ENCODE data around the gene LIN37.
"Not testable (repeated sequence)": the region's sequence is repeated elsewhere in the genome, so short reads cannot be mapped to it uniquely, and the experiment has no call there.

Gene LIN37

DNA sequence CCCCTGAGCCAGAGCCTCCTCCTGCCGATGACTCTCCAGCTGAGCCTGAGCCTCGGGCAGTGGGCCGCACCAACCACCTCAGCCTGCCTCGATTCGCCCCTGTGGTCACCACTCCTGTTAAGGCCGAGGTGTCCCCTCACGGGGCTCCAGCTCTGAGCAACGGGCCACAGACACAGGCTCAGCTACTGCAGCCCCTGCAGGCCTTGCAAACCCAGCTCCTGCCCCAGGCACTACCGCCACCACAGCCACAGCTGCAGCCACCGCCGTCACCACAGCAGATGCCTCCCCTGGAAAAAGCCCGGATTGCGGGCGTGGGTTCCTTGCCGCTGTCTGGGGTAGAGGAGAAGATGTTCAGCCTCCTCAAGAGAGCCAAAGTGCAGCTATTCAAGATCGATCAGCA is 27.0 kb upstream of the LIN37 start:
- no peak overlapping the region for H2AFZ ChIP-seq (ENCODE audit: low read depth, low read length)
- no peak overlapping the region for H3K4me3 ChIP-seq (ENCODE audit: low read depth in 1 of 2, low read length in 2 of 2)
- H3K4me1 ChIP-seq (ENCODE audit: insufficient read depth, low read length) = peaks cover 33% of the 10 kb centered on the region
- H4K20me1 ChIP-seq (ENCODE audit: insufficient read depth, low read length) = peaks cover 66% of the 10 kb centered on the region
- no peak overlapping the region for H3K9ac ChIP-seq (ENCODE audit: low read depth, low read length)
- ATAC-seq (ENCODE audit: insufficient read depth, low read depth) = no peak
- H3K27ac ChIP-seq (ENCODE audit: low read length) = no peak overlapping the region
- peaks cover 73% of the 10 kb centered on the region for H3K36me3 ChIP-seq (ENCODE audit: insufficient read depth, low read length)
- no peak for DNase-seq
- TF ChIP-seq, protein P1, sequence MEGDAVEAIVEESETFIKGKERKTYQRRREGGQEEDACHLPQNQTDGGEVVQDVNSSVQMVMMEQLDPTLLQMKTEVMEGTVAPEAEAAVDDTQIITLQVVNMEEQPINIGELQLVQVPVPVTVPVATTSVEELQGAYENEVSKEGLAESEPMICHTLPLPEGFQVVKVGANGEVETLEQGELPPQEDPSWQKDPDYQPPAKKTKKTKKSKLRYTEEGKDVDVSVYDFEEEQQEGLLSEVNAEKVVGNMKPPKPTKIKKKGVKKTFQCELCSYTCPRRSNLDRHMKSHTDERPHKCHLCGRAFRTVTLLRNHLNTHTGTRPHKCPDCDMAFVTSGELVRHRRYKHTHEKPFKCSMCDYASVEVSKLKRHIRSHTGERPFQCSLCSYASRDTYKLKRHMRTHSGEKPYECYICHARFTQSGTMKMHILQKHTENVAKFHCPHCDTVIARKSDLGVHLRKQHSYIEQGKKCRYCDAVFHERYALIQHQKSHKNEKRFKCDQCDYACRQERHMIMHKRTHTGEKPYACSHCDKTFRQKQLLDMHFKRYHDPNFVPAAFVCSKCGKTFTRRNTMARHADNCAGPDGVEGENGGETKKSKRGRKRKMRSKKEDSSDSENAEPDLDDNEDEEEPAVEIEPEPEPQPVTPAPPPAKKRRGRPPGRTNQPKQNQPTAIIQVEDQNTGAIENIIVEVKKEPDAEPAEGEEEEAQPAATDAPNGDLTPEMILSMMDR (IDR thresholded peaks at IDR 0.05; ENCODE audit: borderline replicate concordance, extremely low read depth, low read length, poor library complexity, severe bottlenecking) = no peak
- TF ChIP-seq EZH2 (IDR thresholded peaks at IDR 0.05; ENCODE audit: borderline replicate concordance, low read depth, low read length, severe bottlenecking) = no peak
- no peaks in the 10 kb centered on the region for H3K9me3 ChIP-seq (ENCODE audit: insufficient read depth, low read length, severe bottlenecking)
- no peaks in the 10 kb centered on the region for H3K27me3 ChIP-seq (ENCODE audit: insufficient read depth, low read length, poor library complexity)
- H3K79me2 ChIP-seq (ENCODE audit: insufficient read depth, low read length) = peaks cover 51% of the 10 kb centered on the region
- no peak overlapping the region for H3K4me2 ChIP-seq (ENCODE audit: insufficient read depth, low read length)

DNA sequence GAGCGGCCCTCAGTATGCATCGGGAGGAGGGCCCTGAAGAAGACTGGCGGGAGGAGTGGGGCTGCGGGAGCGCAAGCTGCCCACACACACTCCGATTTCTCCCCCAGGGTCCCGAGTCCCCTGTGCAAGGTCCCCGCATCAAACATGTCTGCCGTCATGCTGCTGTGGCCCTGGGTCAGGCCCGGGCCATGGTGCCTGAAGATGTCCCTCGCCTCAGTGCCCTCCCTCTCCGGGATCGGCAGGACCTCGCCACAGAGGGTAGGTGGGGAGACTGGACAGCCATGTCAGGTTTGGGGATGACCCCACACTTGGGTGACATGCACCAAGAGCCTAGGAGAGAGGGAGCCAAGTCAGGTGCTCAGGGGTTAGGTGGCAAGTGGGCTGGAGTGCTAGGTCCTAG is 25.9 kb upstream of the LIN37 start:
- peaks cover 84% of the 10 kb centered on the region for H3K36me3 ChIP-seq (ENCODE audit: insufficient read depth, low read length)
- H3K27me3 ChIP-seq (ENCODE audit: insufficient read depth, low read length, poor library complexity) = no peaks in the 10 kb centered on the region
- DNase-seq (no peak), ATAC-seq (ENCODE audit: insufficient read depth, low read depth) (no peak)
- no peak for TF ChIP-seq EZH2 (IDR thresholded peaks at IDR 0.05; ENCODE audit: borderline replicate concordance, low read depth, low read length, severe bottlenecking)
- TF ChIP-seq, protein P1 (IDR thresholded peaks at IDR 0.05; ENCODE audit: borderline replicate concordance, extremely low read depth, low read length, poor library complexity, severe bottlenecking) = no peak
- no peak overlapping the region for H3K4me3 ChIP-seq (ENCODE audit: low read depth in 1 of 2, low read length in 2 of 2)
- H3K79me2 ChIP-seq (ENCODE audit: insufficient read depth, low read length) = peaks cover 41% of the 10 kb centered on the region
- H3K4me1 ChIP-seq (ENCODE audit: insufficient read depth, low read length) = peaks cover 26% of the 10 kb centered on the region
- peaks cover 68% of the 10 kb centered on the region for H4K20me1 ChIP-seq (ENCODE audit: insufficient read depth, low read length)
- no peak overlapping the region for H3K27ac ChIP-seq (ENCODE audit: low read length)
- no peak overlapping the region for H3K9ac ChIP-seq (ENCODE audit: low read depth, low read length)
- no peaks in the 10 kb centered on the region for H3K9me3 ChIP-seq (ENCODE audit: insufficient read depth, low read length, severe bottlenecking)
- no peak overlapping the region for H3K4me2 ChIP-seq (ENCODE audit: insufficient read depth, low read length)
- H2AFZ ChIP-seq (ENCODE audit: low read depth, low read length) = no peak overlapping the region

DNA sequence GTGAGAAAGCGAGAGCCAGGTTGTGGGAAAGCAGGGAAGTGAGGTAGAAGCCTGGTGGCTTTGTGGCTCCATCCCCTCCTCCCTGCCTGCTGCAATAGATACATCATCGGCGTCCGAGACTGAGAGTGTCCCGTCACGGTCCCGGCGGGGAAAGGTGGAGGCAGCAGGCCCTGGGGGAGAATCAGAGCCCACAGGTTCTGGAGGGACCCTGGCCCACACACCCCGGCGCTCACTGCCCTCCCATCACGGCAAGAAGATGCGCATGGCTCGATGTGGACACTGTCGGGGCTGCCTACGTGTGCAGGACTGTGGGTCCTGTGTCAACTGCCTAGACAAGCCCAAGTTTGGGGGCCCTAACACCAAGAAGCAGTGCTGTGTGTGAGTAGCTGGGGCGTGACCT is 25.5 kb upstream of the LIN37 start:
- DNase-seq (no peak), ATAC-seq (ENCODE audit: insufficient read depth, low read depth) (no peak)
- H3K79me2 ChIP-seq (ENCODE audit: insufficient read depth, low read length) = peaks cover 41% of the 10 kb centered on the region
- H3K9me3 ChIP-seq (ENCODE audit: insufficient read depth, low read length, severe bottlenecking) = no peaks in the 10 kb centered on the region
- no peak overlapping the region for H3K27ac ChIP-seq (ENCODE audit: low read length)
- no peak overlapping the region for H3K4me2 ChIP-seq (ENCODE audit: insufficient read depth, low read length)
- no peak overlapping the region for H2AFZ ChIP-seq (ENCODE audit: low read depth, low read length)
- no peaks in the 10 kb centered on the region for H3K27me3 ChIP-seq (ENCODE audit: insufficient read depth, low read length, poor library complexity)
- H3K9ac ChIP-seq (ENCODE audit: low read depth, low read length) = no peak overlapping the region
- H4K20me1 ChIP-seq (ENCODE audit: insufficient read depth, low read length) = peaks cover 72% of the 10 kb centered on the region
- TF ChIP-seq, protein P1 (IDR thresholded peaks at IDR 0.05; ENCODE audit: borderline replicate concordance, extremely low read depth, low read length, poor library complexity, severe bottlenecking) = no peak
- no peak for TF ChIP-seq EZH2 (IDR thresholded peaks at IDR 0.05; ENCODE audit: borderline replicate concordance, low read depth, low read length, severe bottlenecking)
- peaks cover 26% of the 10 kb centered on the region for H3K4me1 ChIP-seq (ENCODE audit: insufficient read depth, low read length)
- no peak overlapping the region for H3K4me3 ChIP-seq (ENCODE audit: low read depth in 1 of 2, low read length in 2 of 2)
- H3K36me3 ChIP-seq (ENCODE audit: insufficient read depth, low read length) = peaks cover 88% of the 10 kb centered on the region

DNA sequence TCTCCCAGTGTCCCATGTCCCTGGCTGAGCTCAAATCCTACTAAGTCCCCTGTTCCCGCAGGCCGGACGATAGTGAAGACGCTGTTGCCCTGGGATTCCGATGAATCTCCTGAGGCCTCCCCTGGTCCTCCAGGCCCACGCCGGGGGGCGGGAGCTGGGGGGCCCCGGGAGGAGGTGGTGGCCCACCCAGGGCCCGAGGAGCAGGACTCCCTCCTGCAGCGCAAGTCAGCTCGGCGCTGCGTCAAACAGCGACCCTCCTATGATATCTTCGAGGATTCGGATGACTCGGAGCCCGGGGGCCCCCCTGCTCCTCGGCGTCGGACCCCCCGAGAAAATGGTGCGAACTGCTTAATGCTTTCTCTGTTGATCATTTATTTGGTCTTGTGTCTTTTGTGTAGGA is 24.7 kb upstream of the LIN37 start:
- Histone ChIP-seq H3K9ac (ENCODE audit: low read depth, low read length) (no peak overlapping the region), H3K27me3 (ENCODE audit: insufficient read depth, low read length, poor library complexity) (no peaks in the 10 kb centered on the region), H3K9me3 (ENCODE audit: insufficient read depth, low read length, severe bottlenecking) (no peaks in the 10 kb centered on the region), H4K20me1 (ENCODE audit: insufficient read depth, low read length) (peaks cover 73% of the 10 kb centered on the region), H3K27ac (ENCODE audit: low read length) (no peak overlapping the region), H3K36me3 (ENCODE audit: insufficient read depth, low read length) (peaks cover 96% of the 10 kb centered on the region), H3K4me2 (ENCODE audit: insufficient read depth, low read length) (no peak overlapping the region), H3K4me3 (ENCODE audit: low read depth in 1 of 2, low read length in 2 of 2) (no peak overlapping the region), H2AFZ (ENCODE audit: low read depth, low read length) (no peak overlapping the region), H3K4me1 (ENCODE audit: insufficient read depth, low read length) (peaks cover 23% of the 10 kb centered on the region), H3K79me2 (ENCODE audit: insufficient read depth, low read length) (peaks cover 34% of the 10 kb centered on the region)
- ATAC-seq (ENCODE audit: insufficient read depth, low read depth) = no peak
- TF ChIP-seq, protein P1 (IDR thresholded peaks at IDR 0.05; ENCODE audit: borderline replicate concordance, extremely low read depth, low read length, poor library complexity, severe bottlenecking) = no peak
- TF ChIP-seq EZH2 (IDR thresholded peaks at IDR 0.05; ENCODE audit: borderline replicate concordance, low read depth, low read length, severe bottlenecking) = no peak
- DNase-seq = no peak

DNA sequence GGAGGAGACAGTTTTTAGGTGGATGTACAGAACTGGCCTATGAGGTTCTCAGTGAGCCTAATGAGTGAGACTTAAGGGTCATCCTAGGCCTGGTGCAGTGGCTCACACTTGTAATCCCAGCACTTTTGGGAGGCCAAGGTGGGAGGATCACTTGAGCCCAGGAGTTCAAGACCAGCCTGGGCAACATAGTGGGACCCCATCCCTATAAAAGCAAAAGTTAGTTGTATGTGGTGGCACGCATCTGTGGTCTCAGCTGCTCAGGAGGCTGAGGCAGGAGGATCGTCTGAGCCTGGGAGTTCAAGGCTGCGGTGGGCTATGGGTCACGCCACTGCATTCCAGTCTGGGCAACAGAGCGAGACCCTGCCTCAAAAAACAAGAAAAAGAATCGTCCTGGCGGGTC is 24.2 kb upstream of the LIN37 start:
- H3K27ac ChIP-seq (ENCODE audit: low read length); H3K9me3 ChIP-seq (ENCODE audit: insufficient read depth, low read length, severe bottlenecking); DNase-seq; H3K9ac ChIP-seq (ENCODE audit: low read depth, low read length); H3K27me3 ChIP-seq (ENCODE audit: insufficient read depth, low read length, poor library complexity); H3K4me3 ChIP-seq (ENCODE audit: low read depth in 1 of 2, low read length in 2 of 2); H2AFZ ChIP-seq (ENCODE audit: low read depth, low read length); H3K4me2 ChIP-seq (ENCODE audit: insufficient read depth, low read length); ATAC-seq (ENCODE audit: insufficient read depth, low read depth): not testable (repeated sequence)
- Histone ChIP-seq H3K4me1 (ENCODE audit: insufficient read depth, low read length) (peaks cover 19% of the 10 kb centered on the region), H4K20me1 (ENCODE audit: insufficient read depth, low read length) (peaks cover 68% of the 10 kb centered on the region), H3K79me2 (ENCODE audit: insufficient read depth, low read length) (peaks cover 29% of the 10 kb centered on the region), H3K36me3 (ENCODE audit: insufficient read depth, low read length) (peaks cover 98% of the 10 kb centered on the region)
